Parathyroid adenoma (tissue), 2 donors: ENCODE measurements around the gene NLGN1.

Source experiments
- H2AFZ ChIP-seq: fragments of 300-600 bp; sonication (generic); one replicate; pipeline ENCODE4 v1.7.0; 2017; ENCODE audit warnings: antibody characterized with exemption, mild to moderate bottlenecking
- H3K27ac ChIP-seq: fragments of 300-600 bp; sonication (generic); one replicate; pipeline ENCODE4 v1.7.0; 2017
- H3K27me3 ChIP-seq: fragments of 300-600 bp; sonication (generic); one replicate; pipeline ENCODE4 v1.7.0; 2017; ENCODE audit warnings: low read length; ENCODE audit not compliant: control insufficient read depth, insufficient read depth
- H3K36me3 ChIP-seq: fragments of 300-600 bp; sonication (generic); one replicate; pipeline ENCODE4 v1.7.0; 2017; ENCODE audit warnings: low read length; ENCODE audit not compliant: control insufficient read depth, insufficient read depth
- H3K4me1 ChIP-seq: fragments of 300-600 bp; sonication (generic); one replicate; pipeline ENCODE4 v1.7.0; 2017; ENCODE audit warnings: control low read depth
- H3K4me2 ChIP-seq: fragments of 300-600 bp; sonication (generic); one replicate; pipeline ENCODE4 v1.7.0; 2017; ENCODE audit warnings: low read length
- H3K4me3 ChIP-seq: fragments of 300-600 bp; sonication (generic); one replicate; pipeline ENCODE4 v1.7.0; 2017; ENCODE audit warnings: low read depth, low read length
- H3K79me2 ChIP-seq: fragments of 300-600 bp; sonication (generic); one replicate; pipeline ENCODE4 v1.7.0; 2017; ENCODE audit warnings: control low read depth
- H3K9ac ChIP-seq: fragments of 300-600 bp; sonication (generic); one replicate; pipeline ENCODE4 v1.7.0; 2017; ENCODE audit warnings: mild to moderate bottlenecking
- H3K9me3 ChIP-seq: fragments of 300-600 bp; sonication (generic); one replicate; pipeline ENCODE4 v1.7.0; 2017; ENCODE audit warnings: low read length; ENCODE audit not compliant: control insufficient read depth
- CTCF ChIP-seq: fragments of 300-600 bp; sonication (generic); IDR thresholded peaks from one replicate; pipeline ENCODE4 v1.7.0; 2017; ENCODE audit warnings: antibody characterized with exemption, mild to moderate bottlenecking
- donor health status: primary hyperparathyroidism.

The NLGN1 gene

DNA sequence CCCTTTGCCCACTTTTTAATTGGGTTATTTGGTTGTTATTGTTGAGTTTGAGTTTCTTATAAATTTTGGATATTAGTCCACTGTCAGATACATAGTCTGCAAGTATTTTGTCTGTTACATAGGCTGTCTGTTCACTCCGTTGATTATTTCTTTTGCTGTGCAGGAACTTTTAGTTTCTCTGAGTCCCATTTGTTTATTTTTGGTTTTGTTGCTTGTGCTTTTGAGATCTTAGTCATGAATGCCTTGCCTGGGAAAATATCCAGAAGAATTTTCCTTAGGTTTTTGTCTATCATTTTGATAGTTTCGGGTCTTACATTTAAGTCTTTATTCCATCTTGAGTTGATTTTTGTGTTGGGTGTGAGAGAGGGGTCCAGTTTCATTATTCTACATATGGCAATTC, 254.5 kb downstream of the NLGN1 start:
- no peak overlapping the region for H2AFZ ChIP-seq
- no peaks in the 10 kb centered on the region for H3K36me3 ChIP-seq
- no peaks in the 10 kb centered on the region for H3K9me3 ChIP-seq
- H3K27me3 ChIP-seq = no peaks in the 10 kb centered on the region
- no peaks in the 10 kb centered on the region for H3K79me2 ChIP-seq
- H3K9ac ChIP-seq = no peak overlapping the region
- no peak overlapping the region for H3K4me3 ChIP-seq
- H3K27ac ChIP-seq = no peak overlapping the region
- no peak overlapping the region for H3K4me2 ChIP-seq
- no peaks in the 10 kb centered on the region for H3K4me1 ChIP-seq
- no peak for TF ChIP-seq CTCF

- no peak for TF ChIP-seq CTCF
Observed at GRCh38 chr3:173653781-173654180, 256.2 kb downstream of the NLGN1 start.

GRCh38 chr3:173659972-173660371, 262.4 kb downstream of the NLGN1 start:
- Histone ChIP-seq H3K4me3 (no peak overlapping the region), H2AFZ (no peak overlapping the region), H3K36me3 (no peaks in the 10 kb centered on the region), H3K9ac (no peak overlapping the region), H3K27ac (no peak overlapping the region), H3K79me2 (no peaks in the 10 kb centered on the region), H3K4me2 (no peak overlapping the region), H3K9me3 (no peaks in the 10 kb centered on the region), H3K27me3 (no peaks in the 10 kb centered on the region), H3K4me1 (no peaks in the 10 kb centered on the region)
- no peak for TF ChIP-seq CTCF

More at GRCh38 chr3:173653781-173654180, 256.2 kb downstream of the NLGN1 start:
- Histone ChIP-seq H3K9ac (no peak overlapping the region), H3K4me3 (no peak overlapping the region), H3K27me3 (no peaks in the 10 kb centered on the region), H3K9me3 (no peaks in the 10 kb centered on the region), H3K36me3 (no peaks in the 10 kb centered on the region), H3K4me1 (no peaks in the 10 kb centered on the region), H2AFZ (no peak overlapping the region), H3K79me2 (no peaks in the 10 kb centered on the region), H3K27ac (no peak overlapping the region), H3K4me2 (no peak overlapping the region)

GRCh38 chr3:173660645-173661299, 263.2 kb downstream of the NLGN1 start:
- H2AFZ ChIP-seq = no peak overlapping the region
- TF ChIP-seq CTCF = no peak
- no peaks in the 10 kb centered on the region for H3K27me3 ChIP-seq

DNA sequence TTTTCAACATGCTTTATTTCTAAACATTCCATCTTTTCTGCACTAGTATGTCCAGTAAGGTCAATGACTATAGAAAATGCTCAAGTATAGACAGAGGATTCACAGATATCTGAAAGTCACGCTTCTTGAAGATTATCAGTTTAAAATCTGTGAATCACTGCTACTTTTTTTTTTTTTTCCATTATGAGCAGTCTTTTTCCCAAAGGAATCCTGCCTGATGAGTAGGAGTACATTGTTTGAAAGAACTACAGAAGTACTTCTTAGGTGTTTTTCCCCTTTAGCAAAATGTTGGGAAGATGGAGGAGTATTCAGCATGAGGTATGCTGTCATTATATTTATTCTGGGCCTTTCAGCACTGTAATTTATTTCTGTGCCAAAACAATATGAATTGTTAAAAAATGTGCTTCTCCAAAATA, 266.2 kb downstream of the NLGN1 start:
- Histone ChIP-seq H3K36me3 (no peaks in the 10 kb centered on the region), H3K4me1 (no peaks in the 10 kb centered on the region), H3K4me2 (no peak overlapping the region), H3K9ac (no peak overlapping the region), H3K4me3 (no peak overlapping the region), H3K9me3 (no peaks in the 10 kb centered on the region), H3K79me2 (no peaks in the 10 kb centered on the region), H3K27me3 (no peaks in the 10 kb centered on the region), H2AFZ (no peak overlapping the region), H3K27ac (no peak overlapping the region)
- TF ChIP-seq CTCF = no peak

More at GRCh38 chr3:173660645-173661299, 263.2 kb downstream of the NLGN1 start:
- no peak overlapping the region for H3K9ac ChIP-seq
- H3K4me1 ChIP-seq = no peaks in the 10 kb centered on the region
- no peak overlapping the region for H3K4me2 ChIP-seq
- no peak overlapping the region for H3K27ac ChIP-seq
- no peak overlapping the region for H3K4me3 ChIP-seq
- H3K36me3 ChIP-seq = no peaks in the 10 kb centered on the region
- H3K9me3 ChIP-seq = no peaks in the 10 kb centered on the region
- no peaks in the 10 kb centered on the region for H3K79me2 ChIP-seq
